ENCODE results near the gene PLEKHM2.

The PLEKHM2 gene

GRCh38 chr1:15681349-15682292 is 2.5 kb upstream of the PLEKHM2 start:
- no peak for TF ChIP-seq FOXM1 (IDR thresholded peaks at IDR 0.05; ENCODE audit: borderline replicate concordance, low read depth)
- no peak for TF ChIP-seq NFIC (IDR thresholded peaks at IDR 0.05)

GRCh38 chr1:15682936-15683341 is 1.2 kb upstream of the PLEKHM2 start:
- TF ChIP-seq NFIC (IDR thresholded peaks at IDR 0.05) = no peak
- TF ChIP-seq EP300 (IDR thresholded peaks at IDR 0.05; ENCODE audit: borderline replicate concordance) = no peak
- no peak for TF ChIP-seq TCF12 (IDR thresholded peaks at IDR 0.05; ENCODE audit: low read depth)
- no peak for TF ChIP-seq ZBTB7A (IDR thresholded peaks at IDR 0.05; ENCODE audit: low read depth)
- no peak for TF ChIP-seq TAF1 (IDR thresholded peaks at IDR 0.05; ENCODE audit: low read depth)
- TF ChIP-seq USF1 (IDR thresholded peaks at IDR 0.05) = no peak

GRCh38 chr1:15683345-15684039 is 628 bp upstream of the PLEKHM2 start:
- peak; percentile 96 for TF ChIP-seq ZBTB7A (IDR thresholded peaks at IDR 0.05; ENCODE audit: low read depth)
- no peak for TF ChIP-seq USF1 (IDR thresholded peaks at IDR 0.05)

- TF ChIP-seq CREB1 (IDR thresholded peaks at IDR 0.05; ENCODE audit: low read depth) = no peak
- no peak for TF ChIP-seq TEAD4 (IDR thresholded peaks at IDR 0.05)
- TF ChIP-seq ZBTB7A (IDR thresholded peaks at IDR 0.05; ENCODE audit: low read depth) = peak; percentile 45
- TF ChIP-seq FOXM1 (IDR thresholded peaks at IDR 0.05; ENCODE audit: borderline replicate concordance, low read depth) = no peak
- TF ChIP-seq USF1 (IDR thresholded peaks at IDR 0.05) = peak; percentile 26; the same call in 1 of the 2 replicates
These were observed 560 bp downstream of the PLEKHM2 start for GRCh38 chr1:15684468-15685291.

- TF ChIP-seq NFIC (IDR thresholded peaks at IDR 0.05) (no peak), TCF12 (IDR thresholded peaks at IDR 0.05; ENCODE audit: low read depth) (no peak), TAF1 (IDR thresholded peaks at IDR 0.05; ENCODE audit: low read depth) (no peak), YY1 (IDR thresholded peaks at IDR 0.05; ENCODE audit: low read depth) (no peak), USF1 (IDR thresholded peaks at IDR 0.05) (no peak), EP300 (IDR thresholded peaks at IDR 0.05; ENCODE audit: borderline replicate concordance) (no peak), RAD21 (IDR thresholded peaks at IDR 0.05; ENCODE audit: low read depth) (no peak), CEBPB (IDR thresholded peaks at IDR 0.05) (no peak), MAX (IDR thresholded peaks at IDR 0.05) (no peak), ZBTB7A (IDR thresholded peaks at IDR 0.05; ENCODE audit: low read depth) (no peak), CREB1 (IDR thresholded peaks at IDR 0.05; ENCODE audit: low read depth) (no peak), EGR1 (IDR thresholded peaks at IDR 0.05) (no peak), TEAD4 (IDR thresholded peaks at IDR 0.05) (no peak), REST (IDR thresholded peaks at IDR 0.05; ENCODE audit: low read depth) (no peak), FOXM1 (IDR thresholded peaks at IDR 0.05; ENCODE audit: borderline replicate concordance, low read depth) (no peak)
These were observed 1.7 kb downstream of the PLEKHM2 start for GRCh38 chr1:15685820-15686219.

- TF ChIP-seq CEBPB (IDR thresholded peaks at IDR 0.05) = no peak
- no peak for TF ChIP-seq USF1 (IDR thresholded peaks at IDR 0.05)
- TF ChIP-seq YY1 (IDR thresholded peaks at IDR 0.05; ENCODE audit: low read depth) = no peak
- no peak for TF ChIP-seq NFIC (IDR thresholded peaks at IDR 0.05)
- TF ChIP-seq RAD21 (IDR thresholded peaks at IDR 0.05; ENCODE audit: low read depth) = no peak
- TF ChIP-seq ZBTB7A (IDR thresholded peaks at IDR 0.05; ENCODE audit: low read depth) = no peak
- TF ChIP-seq TCF12 (IDR thresholded peaks at IDR 0.05; ENCODE audit: low read depth) = no peak
- TF ChIP-seq MAX (IDR thresholded peaks at IDR 0.05) = no peak
- no peak for TF ChIP-seq CREB1 (IDR thresholded peaks at IDR 0.05; ENCODE audit: low read depth)
- TF ChIP-seq TAF1 (IDR thresholded peaks at IDR 0.05; ENCODE audit: low read depth) = no peak
- TF ChIP-seq EGR1 (IDR thresholded peaks at IDR 0.05) = no peak
- no peak for TF ChIP-seq EP300 (IDR thresholded peaks at IDR 0.05; ENCODE audit: borderline replicate concordance)
- TF ChIP-seq FOXM1 (IDR thresholded peaks at IDR 0.05; ENCODE audit: borderline replicate concordance, low read depth) = no peak
- no peak for TF ChIP-seq TEAD4 (IDR thresholded peaks at IDR 0.05)
- TF ChIP-seq REST (IDR thresholded peaks at IDR 0.05; ENCODE audit: low read depth) = no peak
These were observed 3.3 kb downstream of the PLEKHM2 start for GRCh38 chr1:15687446-15687845.
